Fibroblast of lung (primary cell): ENCODE results near the gene MAGEB2.

ENCODE experiments used
- CTCF ChIP-seq, 2 donors: IDR thresholded peaks in 1 of 2; conservative IDR thresholded peaks in 1 of 2; 1 replicate in 1 of 2; 2 replicates in 1 of 2; pipeline ENCODE4 v1.5.1; 2011 to 2012; ENCODE audit warnings: low read length in 2 of 2, control low read depth in 1 of 2, inconsistent platforms in 1 of 2, low read depth in 1 of 2, mild to moderate bottlenecking in 1 of 2
- EZH2 ChIP-seq: IDR thresholded peaks from 2 replicates; pipeline ENCODE4 v1.5.1; 2012; ENCODE audit warnings: low read length, control low read depth, mild to moderate bottlenecking; ENCODE audit errors: missing control alignments

- TF ChIP-seq CTCF (conservative IDR thresholded peaks at IDR 0.05 in 1 of 2, IDR thresholded peaks at IDR 0.05 in 1 of 2; ENCODE audit: low read depth in 1 of 2, low read length in 2 of 2) (no peak), EZH2 (no peak)
Measured at GRCh38 chrX:30183554-30183953, 31.8 kb upstream of the MAGEB2 start.
